Middle frontal gyrus (tissue), 1 donor: ENCODE measurements around the gene NCAPG2.

Experiments
- DNase-seq: peaks from one replicate; pipeline ENCODE4 v3.0.0-alpha.2; 2015; ENCODE audit warnings: low spot score; ENCODE audit errors: extremely low spot score

NCAPG2 gene

DNA sequence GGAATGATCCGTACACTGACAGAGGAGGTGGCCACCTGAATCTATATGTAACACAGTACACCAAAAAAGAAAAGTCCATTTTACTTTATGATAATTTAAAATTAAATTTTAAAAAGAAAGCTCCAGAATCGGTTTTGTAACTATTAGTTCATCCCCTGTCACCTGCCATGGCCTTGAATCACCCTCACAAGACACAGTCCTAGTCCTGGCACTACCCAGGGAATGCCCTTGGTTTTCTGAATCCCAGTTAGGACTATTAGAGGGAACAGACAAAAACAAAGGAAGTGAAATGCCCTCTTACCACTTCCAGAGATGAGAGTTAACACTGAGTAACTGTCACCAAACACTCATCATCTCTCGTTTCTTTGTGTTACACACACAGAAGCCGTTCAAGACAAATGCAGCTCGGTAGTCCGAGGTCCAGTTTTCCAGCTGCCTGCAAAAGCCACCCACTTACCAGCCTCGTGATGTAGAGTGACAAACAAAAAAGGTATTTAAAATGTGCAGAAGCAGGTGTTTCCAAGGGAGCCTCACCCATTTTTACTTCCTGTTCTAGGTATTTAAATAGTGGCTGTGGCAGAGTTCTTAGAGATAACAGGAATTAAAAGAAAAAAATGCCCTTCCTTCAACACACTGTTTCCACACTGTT is 123.0 kb downstream of the NCAPG2 start:
- DNase-seq, result no peak
